Astrocyte of the cerebellum (primary cell): ENCODE data around the gene LDAH.

Experiments used
- DNase-seq: peaks from one replicate; pipeline ENCODE4 v3.0.0-alpha.2; 2011; ENCODE audit warnings: low read depth
- H3K4me3 ChIP-seq: 2 replicates; pipeline ENCODE4 v1.5.1; 2011; ENCODE audit warnings: mild to moderate bottlenecking, low read depth, low read length, moderate library complexity
- CTCF ChIP-seq: IDR thresholded peaks from 2 replicates; pipeline ENCODE4 v1.5.1; 2012; ENCODE audit warnings: low read length, low read depth, moderate library complexity, mild to moderate bottlenecking; ENCODE audit errors: missing control alignments
- in situ Hi-C: cut with HindIII; loops from 2 replicates; pipeline ENCODE4 v1.10.0; 2017; ENCODE audit warnings: low sequenced_read_pairs

Gene LDAH

GRCh38 chr2:20697322-20697934 is 125.5 kb downstream of the LDAH start:
- in situ Hi-C loops, result no loop called here
- no peak overlapping the region for H3K4me3 ChIP-seq

GRCh38 chr2:20696366-20696765 is 126.5 kb downstream of the LDAH start:
- no peak overlapping the region for H3K4me3 ChIP-seq
- no peak for DNase-seq
- TF ChIP-seq CTCF, result no peak
- in situ Hi-C loops, result no loop called here

More at GRCh38 chr2:20697322-20697934, 125.5 kb downstream of the LDAH start:
- no peak for TF ChIP-seq CTCF
- DNase-seq, result no peak

GRCh38 chr2:20693317-20693716 is 129.6 kb downstream of the LDAH start:
- DNase-seq, result no peak
- no peak overlapping the region for H3K4me3 ChIP-seq
- in situ Hi-C loops, result no loop called here
- TF ChIP-seq CTCF, result no peak

- no peak for DNase-seq
- no peak for TF ChIP-seq CTCF
- in situ Hi-C loops, result no loop called here
- no peak overlapping the region for H3K4me3 ChIP-seq
Observed at GRCh38 chr2:20692081-20692480, 130.8 kb downstream of the LDAH start.

- in situ Hi-C loops, result no loop called here
- H3K4me3 ChIP-seq, result no peak overlapping the region
- TF ChIP-seq CTCF, result no peak
- no peak for DNase-seq
Observed at GRCh38 chr2:20691076-20691734, 131.7 kb downstream of the LDAH start.

- TF ChIP-seq CTCF, result no peak
- DNase-seq, result no peak
- in situ Hi-C loops, result no loop called here
- H3K4me3 ChIP-seq, result no peak overlapping the region
Observed at GRCh38 chr2:20689428-20690264, 133.3 kb downstream of the LDAH start.
